ENCODE results near the gene TADA2A.

The TADA2A gene

DNA sequence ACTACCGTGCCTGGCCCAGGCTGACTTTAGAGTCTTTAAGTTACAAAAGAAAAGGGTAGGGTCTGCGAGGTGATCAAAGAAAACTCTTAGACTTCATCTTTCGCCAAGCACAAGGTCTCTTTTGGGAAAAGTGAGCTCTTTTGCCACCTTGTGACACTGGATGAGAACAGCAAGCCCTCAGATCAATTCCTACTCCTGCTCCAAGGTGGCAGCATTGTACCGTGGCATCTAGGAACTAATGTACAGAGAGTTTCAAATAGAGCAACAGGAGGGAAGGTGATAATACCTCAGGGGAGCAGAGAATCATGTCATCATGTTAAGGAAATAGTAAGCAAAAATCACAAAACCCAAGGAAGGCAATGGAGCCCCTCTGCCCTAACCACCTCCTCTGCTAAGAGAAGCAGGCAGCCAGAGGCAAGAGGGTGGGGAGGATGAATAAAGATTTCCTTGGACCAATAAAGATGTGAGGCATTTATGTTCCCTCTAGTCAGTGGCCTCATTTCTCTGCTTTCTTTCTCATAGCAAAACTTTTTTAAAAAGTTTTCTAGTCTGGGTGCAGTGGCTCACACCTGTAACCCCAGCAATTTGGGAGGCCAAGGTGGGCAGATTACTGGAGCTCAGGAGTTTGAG is 33.0 kb upstream of the TADA2A start:
- CTCF ChIA-PET = interaction anchor here (0.6 to 8.1 kb wide), 85 partner anchors 8 to 771 kb away, joined by 3 to 141 read pairs (median 4); partner anchors contain the start of gene DDX52
- no peak overlapping the region for H3K4me3 ChIP-seq (ENCODE audit: low read depth, low read length)
- POLR2A ChIA-PET = interaction anchor here (0.9 to 1.6 kb wide), 4 partner anchors 10 to 782 kb away, joined by 3 to 8 read pairs (median 4); partner anchors contain the start of genes ACACA, DHRS11 and TADA2A
- TF ChIP-seq, protein P1, sequence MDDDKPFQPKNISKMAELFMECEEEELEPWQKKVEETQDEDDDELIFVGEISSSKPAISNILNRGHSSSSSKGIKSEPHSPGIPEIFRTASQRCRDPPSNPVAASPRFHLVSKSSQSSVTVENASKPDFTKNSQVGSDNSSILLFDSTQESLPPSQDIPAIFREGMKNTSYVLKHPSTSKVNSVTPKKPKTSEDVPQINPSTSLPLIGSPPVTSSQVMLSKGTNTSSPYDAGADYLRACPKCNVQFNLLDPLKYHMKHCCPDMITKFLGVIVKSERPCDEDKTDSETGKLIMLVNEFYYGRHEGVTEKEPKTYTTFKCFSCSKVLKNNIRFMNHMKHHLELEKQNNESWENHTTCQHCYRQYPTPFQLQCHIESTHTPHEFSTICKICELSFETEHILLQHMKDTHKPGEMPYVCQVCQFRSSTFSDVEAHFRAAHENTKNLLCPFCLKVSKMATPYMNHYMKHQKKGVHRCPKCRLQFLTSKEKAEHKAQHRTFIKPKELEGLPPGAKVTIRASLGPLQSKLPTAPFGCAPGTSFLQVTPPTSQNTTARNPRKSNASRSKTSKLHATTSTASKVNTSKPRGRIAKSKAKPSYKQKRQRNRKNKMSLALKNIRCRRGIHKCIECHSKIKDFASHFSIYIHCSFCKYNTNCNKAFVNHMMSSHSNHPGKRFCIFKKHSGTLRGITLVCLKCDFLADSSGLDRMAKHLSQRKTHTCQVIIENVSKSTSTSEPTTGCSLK (tag by site-specific recombination; IDR thresholded peaks at IDR 0.05) = no peak
- TF ChIP-seq ZBTB17 (tag by site-specific recombination; IDR thresholded peaks at IDR 0.05) (peak; percentile 45), ZEB2 (tag by site-specific recombination; IDR thresholded peaks at IDR 0.05) (peak; percentile 64; the same call in 1 of the 2 replicates), ZNF24 (tag by site-specific recombination; IDR thresholded peaks at IDR 0.05) (0 out of 2 replicates have a peak, but pooled peaks have one; percentile 32), YY1 (tag by site-specific recombination; IDR thresholded peaks at IDR 0.05) (no peak), SP7 (tag by site-specific recombination; IDR thresholded peaks at IDR 0.05) (peak; percentile 50; the same call in 1 of the 2 replicates), ZNF660 (tag by site-specific recombination; IDR thresholded peaks at IDR 0.05) (peak; percentile 76; the same call in 1 of the 2 replicates), SCRT1 (tag by site-specific recombination; IDR thresholded peaks at IDR 0.05; ENCODE audit: borderline replicate concordance) (peak; percentile 98), ZNF629 (tag by site-specific recombination; IDR thresholded peaks at IDR 0.05) (peak; percentile 61), ZNF600 (tag by site-specific recombination; IDR thresholded peaks at IDR 0.05) (peak; percentile 71), ZNF654 (tag by site-specific recombination; IDR thresholded peaks at IDR 0.05; ENCODE audit: low read depth) (peak; percentile 100), TRIM28 (IDR thresholded peaks at IDR 0.05; ENCODE audit: borderline replicate concordance, low read length) (peak; percentile 43; the same call in 1 of the 2 replicates), ZNF621 (tag by site-specific recombination; IDR thresholded peaks at IDR 0.05) (no peak), ZNF561 (tag by site-specific recombination; IDR thresholded peaks at IDR 0.05; ENCODE audit: borderline replicate concordance) (0 out of 2 replicates have a peak, but pooled peaks have one; percentile 18), ZNF157 (tag by site-specific recombination; IDR thresholded peaks at IDR 0.05) (no peak), ZNF2 (tag by site-specific recombination; IDR thresholded peaks at IDR 0.05) (peak; percentile 94), PRDM1 (tag by site-specific recombination; IDR thresholded peaks at IDR 0.05) (peak; percentile 62), SCRT2 (tag by site-specific recombination; IDR thresholded peaks at IDR 0.05) (peak; percentile 99), ZSCAN30 (tag by site-specific recombination; IDR thresholded peaks at IDR 0.05) (peak; percentile 70; the same call in 1 of the 2 replicates), ZNF239 (tag by site-specific recombination; IDR thresholded peaks at IDR 0.05) (no peak)
- TF ChIP-seq, protein P2, sequence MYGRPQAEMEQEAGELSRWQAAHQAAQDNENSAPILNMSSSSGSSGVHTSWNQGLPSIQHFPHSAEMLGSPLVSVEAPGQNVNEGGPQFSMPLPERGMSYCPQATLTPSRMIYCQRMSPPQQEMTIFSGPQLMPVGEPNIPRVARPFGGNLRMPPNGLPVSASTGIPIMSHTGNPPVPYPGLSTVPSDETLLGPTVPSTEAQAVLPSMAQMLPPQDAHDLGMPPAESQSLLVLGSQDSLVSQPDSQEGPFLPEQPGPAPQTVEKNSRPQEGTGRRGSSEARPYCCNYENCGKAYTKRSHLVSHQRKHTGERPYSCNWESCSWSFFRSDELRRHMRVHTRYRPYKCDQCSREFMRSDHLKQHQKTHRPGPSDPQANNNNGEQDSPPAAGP (tag by site-specific recombination; IDR thresholded peaks at IDR 0.05) = no peak; the same call in 1 of the 2 replicates
- TF ChIP-seq, protein P3, sequence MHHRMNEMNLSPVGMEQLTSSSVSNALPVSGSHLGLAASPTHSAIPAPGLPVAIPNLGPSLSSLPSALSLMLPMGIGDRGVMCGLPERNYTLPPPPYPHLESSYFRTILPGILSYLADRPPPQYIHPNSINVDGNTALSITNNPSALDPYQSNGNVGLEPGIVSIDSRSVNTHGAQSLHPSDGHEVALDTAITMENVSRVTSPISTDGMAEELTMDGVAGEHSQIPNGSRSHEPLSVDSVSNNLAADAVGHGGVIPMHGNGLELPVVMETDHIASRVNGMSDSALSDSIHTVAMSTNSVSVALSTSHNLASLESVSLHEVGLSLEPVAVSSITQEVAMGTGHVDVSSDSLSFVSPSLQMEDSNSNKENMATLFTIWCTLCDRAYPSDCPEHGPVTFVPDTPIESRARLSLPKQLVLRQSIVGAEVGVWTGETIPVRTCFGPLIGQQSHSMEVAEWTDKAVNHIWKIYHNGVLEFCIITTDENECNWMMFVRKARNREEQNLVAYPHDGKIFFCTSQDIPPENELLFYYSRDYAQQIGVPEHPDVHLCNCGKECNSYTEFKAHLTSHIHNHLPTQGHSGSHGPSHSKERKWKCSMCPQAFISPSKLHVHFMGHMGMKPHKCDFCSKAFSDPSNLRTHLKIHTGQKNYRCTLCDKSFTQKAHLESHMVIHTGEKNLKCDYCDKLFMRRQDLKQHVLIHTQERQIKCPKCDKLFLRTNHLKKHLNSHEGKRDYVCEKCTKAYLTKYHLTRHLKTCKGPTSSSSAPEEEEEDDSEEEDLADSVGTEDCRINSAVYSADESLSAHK (tag by site-specific recombination; IDR thresholded peaks at IDR 0.05) = peak; percentile 52; the same call in 1 of the 2 replicates
- TF ChIP-seq, protein P4, sequence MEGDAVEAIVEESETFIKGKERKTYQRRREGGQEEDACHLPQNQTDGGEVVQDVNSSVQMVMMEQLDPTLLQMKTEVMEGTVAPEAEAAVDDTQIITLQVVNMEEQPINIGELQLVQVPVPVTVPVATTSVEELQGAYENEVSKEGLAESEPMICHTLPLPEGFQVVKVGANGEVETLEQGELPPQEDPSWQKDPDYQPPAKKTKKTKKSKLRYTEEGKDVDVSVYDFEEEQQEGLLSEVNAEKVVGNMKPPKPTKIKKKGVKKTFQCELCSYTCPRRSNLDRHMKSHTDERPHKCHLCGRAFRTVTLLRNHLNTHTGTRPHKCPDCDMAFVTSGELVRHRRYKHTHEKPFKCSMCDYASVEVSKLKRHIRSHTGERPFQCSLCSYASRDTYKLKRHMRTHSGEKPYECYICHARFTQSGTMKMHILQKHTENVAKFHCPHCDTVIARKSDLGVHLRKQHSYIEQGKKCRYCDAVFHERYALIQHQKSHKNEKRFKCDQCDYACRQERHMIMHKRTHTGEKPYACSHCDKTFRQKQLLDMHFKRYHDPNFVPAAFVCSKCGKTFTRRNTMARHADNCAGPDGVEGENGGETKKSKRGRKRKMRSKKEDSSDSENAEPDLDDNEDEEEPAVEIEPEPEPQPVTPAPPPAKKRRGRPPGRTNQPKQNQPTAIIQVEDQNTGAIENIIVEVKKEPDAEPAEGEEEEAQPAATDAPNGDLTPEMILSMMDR (tag by site-specific recombination; IDR thresholded peaks at IDR 0.05) = peak; percentile 99
- H3K36me3 ChIP-seq (ENCODE audit: control insufficient read depth in 2 of 2, insufficient read depth in 1 of 2, low read length in 2 of 2) = no peaks in the 10 kb centered on the region; a peak in 1 of 3 replicates
- H3K27ac ChIP-seq (ENCODE audit: extremely low read depth, low read depth, low read length) = 0 out of 2 replicates have a peak overlapping the region, but pooled peaks have one; percentile 30
- no peaks in the 10 kb centered on the region; the same call in 1 of the 2 replicates for H3K4me1 ChIP-seq (ENCODE audit: control insufficient read depth, insufficient read depth, low read length)
- H3K9me3 ChIP-seq (ENCODE audit: control insufficient read depth, insufficient read depth, low read depth, low read length) = no peaks in the 10 kb centered on the region

All from HEK293 (cell line).